ENCODE data around the gene MLLT10. TPM values are rescaled to one million over a fixed set of nuclear protein-coding genes. Genes with fewer than 3 reads are reported as not detected.
A peak's percentile ranks its signal among the peaks of the same experiment; 100 is the strongest.

MLLT10 gene
- total and polyA plus RNA-seq, 9 of the 15 experiments (the other 6 are each of a cell fraction or from before 2014, with no cell fraction given) = 18.8 to 81.4 (median 64.2) TPM

DNA sequence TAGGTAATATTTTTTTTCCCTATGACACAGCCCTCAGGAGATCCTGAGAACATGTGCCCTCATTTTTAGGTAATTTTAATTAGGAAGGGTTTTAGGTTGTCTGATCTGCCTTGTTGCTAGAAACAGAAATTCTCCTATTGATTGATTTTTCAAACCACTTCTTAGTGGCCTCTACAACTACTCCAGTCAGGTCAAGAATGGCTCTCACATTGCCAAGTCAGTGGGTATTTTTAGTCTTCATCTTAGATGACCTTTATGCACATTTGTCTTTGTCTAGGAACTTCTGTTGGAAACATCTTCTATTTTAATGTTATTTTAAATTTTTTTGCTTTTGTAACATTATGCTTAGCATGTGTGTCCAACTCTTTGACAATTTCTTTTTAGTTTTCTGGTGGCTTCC lies 162.3 kb downstream of the MLLT10 start (continued):
- no peak for TF ChIP-seq ELF2 (CRISPR knock-in tag; IDR thresholded peaks at IDR 0.05)

DNA sequence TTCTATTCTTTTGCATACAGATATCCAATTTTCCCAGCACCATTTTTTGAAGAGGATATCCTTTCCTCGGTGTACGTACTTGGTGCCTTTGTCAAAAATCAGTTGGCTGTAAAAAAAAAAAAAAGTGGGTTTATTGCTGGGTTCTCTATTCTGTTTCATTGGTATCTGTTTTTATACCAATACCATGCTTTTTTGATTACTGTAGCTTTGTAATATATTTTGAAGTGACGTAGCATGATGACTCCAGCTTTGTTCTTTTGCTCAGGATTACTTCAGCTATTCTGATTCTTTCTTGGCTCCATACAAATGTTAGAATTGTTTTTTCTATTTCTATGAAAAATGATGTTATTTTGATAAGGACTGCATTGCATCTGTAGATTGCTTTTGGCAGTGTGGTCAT lies 165.5 kb downstream of the MLLT10 start:
- H3K27ac ChIP-seq (ENCODE audit: extremely low read depth, low read depth, low read length) = no peak overlapping the region
- H3K27me3 ChIP-seq (ENCODE audit: control insufficient read depth in 2 of 2, insufficient read depth in 2 of 2, low read length in 2 of 2) = no peaks in the 10 kb centered on the region
- TF ChIP-seq CC2D1A (IDR thresholded peaks at IDR 0.05) (no peak), CREBBP (IDR thresholded peaks at IDR 0.05; ENCODE audit: low read depth, low read length) (no peak), BCOR (IDR thresholded peaks at IDR 0.05) (0 out of 2 replicates have a peak, but pooled peaks have one; percentile 24), RBM25 (IDR thresholded peaks at IDR 0.05; ENCODE audit: low read depth, low read length, severe bottlenecking) (peak; percentile 78), TAF9B (IDR thresholded peaks at IDR 0.05; ENCODE audit: partially characterized antibody) (no peak), NUFIP1 (IDR thresholded peaks at IDR 0.05; ENCODE audit: partially characterized antibody) (no peak)
- TF ChIP-seq, protein P1, sequence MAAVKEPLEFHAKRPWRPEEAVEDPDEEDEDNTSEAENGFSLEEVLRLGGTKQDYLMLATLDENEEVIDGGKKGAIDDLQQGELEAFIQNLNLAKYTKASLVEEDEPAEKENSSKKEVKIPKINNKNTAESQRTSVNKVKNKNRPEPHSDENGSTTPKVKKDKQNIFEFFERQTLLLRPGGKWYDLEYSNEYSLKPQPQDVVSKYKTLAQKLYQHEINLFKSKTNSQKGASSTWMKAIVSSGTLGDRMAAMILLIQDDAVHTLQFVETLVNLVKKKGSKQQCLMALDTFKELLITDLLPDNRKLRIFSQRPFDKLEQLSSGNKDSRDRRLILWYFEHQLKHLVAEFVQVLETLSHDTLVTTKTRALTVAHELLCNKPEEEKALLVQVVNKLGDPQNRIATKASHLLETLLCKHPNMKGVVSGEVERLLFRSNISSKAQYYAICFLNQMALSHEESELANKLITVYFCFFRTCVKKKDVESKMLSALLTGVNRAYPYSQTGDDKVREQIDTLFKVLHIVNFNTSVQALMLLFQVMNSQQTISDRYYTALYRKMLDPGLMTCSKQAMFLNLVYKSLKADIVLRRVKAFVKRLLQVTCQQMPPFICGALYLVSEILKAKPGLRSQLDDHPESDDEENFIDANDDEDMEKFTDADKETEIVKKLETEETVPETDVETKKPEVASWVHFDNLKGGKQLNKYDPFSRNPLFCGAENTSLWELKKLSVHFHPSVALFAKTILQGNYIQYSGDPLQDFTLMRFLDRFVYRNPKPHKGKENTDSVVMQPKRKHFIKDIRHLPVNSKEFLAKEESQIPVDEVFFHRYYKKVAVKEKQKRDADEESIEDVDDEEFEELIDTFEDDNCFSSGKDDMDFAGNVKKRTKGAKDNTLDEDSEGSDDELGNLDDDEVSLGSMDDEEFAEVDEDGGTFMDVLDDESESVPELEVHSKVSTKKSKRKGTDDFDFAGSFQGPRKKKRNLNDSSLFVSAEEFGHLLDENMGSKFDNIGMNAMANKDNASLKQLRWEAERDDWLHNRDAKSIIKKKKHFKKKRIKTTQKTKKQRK (IDR thresholded peaks at IDR 0.05; ENCODE audit: borderline replicate concordance, low read depth, low read length) = no peak
- TF ChIP-seq, protein P2, sequence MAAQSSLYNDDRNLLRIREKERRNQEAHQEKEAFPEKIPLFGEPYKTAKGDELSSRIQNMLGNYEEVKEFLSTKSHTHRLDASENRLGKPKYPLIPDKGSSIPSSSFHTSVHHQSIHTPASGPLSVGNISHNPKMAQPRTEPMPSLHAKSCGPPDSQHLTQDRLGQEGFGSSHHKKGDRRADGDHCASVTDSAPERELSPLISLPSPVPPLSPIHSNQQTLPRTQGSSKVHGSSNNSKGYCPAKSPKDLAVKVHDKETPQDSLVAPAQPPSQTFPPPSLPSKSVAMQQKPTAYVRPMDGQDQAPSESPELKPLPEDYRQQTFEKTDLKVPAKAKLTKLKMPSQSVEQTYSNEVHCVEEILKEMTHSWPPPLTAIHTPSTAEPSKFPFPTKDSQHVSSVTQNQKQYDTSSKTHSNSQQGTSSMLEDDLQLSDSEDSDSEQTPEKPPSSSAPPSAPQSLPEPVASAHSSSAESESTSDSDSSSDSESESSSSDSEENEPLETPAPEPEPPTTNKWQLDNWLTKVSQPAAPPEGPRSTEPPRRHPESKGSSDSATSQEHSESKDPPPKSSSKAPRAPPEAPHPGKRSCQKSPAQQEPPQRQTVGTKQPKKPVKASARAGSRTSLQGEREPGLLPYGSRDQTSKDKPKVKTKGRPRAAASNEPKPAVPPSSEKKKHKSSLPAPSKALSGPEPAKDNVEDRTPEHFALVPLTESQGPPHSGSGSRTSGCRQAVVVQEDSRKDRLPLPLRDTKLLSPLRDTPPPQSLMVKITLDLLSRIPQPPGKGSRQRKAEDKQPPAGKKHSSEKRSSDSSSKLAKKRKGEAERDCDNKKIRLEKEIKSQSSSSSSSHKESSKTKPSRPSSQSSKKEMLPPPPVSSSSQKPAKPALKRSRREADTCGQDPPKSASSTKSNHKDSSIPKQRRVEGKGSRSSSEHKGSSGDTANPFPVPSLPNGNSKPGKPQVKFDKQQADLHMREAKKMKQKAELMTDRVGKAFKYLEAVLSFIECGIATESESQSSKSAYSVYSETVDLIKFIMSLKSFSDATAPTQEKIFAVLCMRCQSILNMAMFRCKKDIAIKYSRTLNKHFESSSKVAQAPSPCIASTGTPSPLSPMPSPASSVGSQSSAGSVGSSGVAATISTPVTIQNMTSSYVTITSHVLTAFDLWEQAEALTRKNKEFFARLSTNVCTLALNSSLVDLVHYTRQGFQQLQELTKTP (IDR thresholded peaks at IDR 0.05; ENCODE audit: low read depth in 1 of 2, partially characterized antibody in 2 of 2) = no peak
- peaks cover 16% of the 10 kb centered on the region for H3K9me3 ChIP-seq (replicated peaks; ENCODE audit: control insufficient read depth, insufficient read depth, low read depth, low read length)
- H4K20me1 ChIP-seq (replicated peaks; ENCODE audit: control insufficient read depth, insufficient read depth, low read length) = no peaks in the 10 kb centered on the region
- H2AFZ ChIP-seq (ENCODE audit: low read depth, low read length) = no peak overlapping the region
- 91% methylated on average over 3 of the region's 3 CpGs for WGBS (ENCODE audit: insufficient coverage, low coverage, missing lambda C conversion rate)
- no peak overlapping the region for H3K4me3 ChIP-seq
- peaks cover 73% of the 10 kb centered on the region for H3K79me2 ChIP-seq (ENCODE audit: control insufficient read depth, insufficient read depth, low read length)
- in situ Hi-C loops (cut with MboI) (no loop called here), intact Hi-C loops (cut with micrococcal nuclease) (no loop called here)
- H3K9me1 ChIP-seq (ENCODE audit: control insufficient read depth, insufficient read depth, low read length) = no peaks in the 10 kb centered on the region
- BruUV-seq (replicated peaks) = no TSS peak
- DNase-seq (ENCODE audit: extremely low read depth in 1 of 4, low spot score in 3 of 4) (no peak), ATAC-seq (no peak), FAIRE-seq (no peak)
- POLR2A ChIA-PET = no interaction called here
- H3K4me2 ChIP-seq (ENCODE audit: insufficient read depth, low read length) = no peak overlapping the region
- H3K36me3 ChIP-seq (ENCODE audit: control insufficient read depth, insufficient read depth, low read length) = peaks cover 24% of the 10 kb centered on the region; the same call in 2 of the 3 replicates
- CTCF ChIA-PET (ENCODE audit: low intra/inter-chr PET ratio) = no interaction called here
- no peak overlapping the region for H3K9ac ChIP-seq (ENCODE audit: insufficient read depth in 1 of 2, low read depth in 2 of 2, low read length in 2 of 2)
- H3K4me1 ChIP-seq (replicated peaks in 1 of 2; ENCODE audit: control insufficient read depth in 2 of 2, insufficient read depth in 2 of 2, low read length in 2 of 2) = no peaks in the 10 kb centered on the region
